SJSA1 (cell line): ENCODE results near the gene PURB. TPM values are rescaled to one million over a fixed set of nuclear protein-coding genes. Genes with fewer than 3 reads are reported as not detected.
"Not testable (repeated sequence)": the region's sequence is repeated elsewhere in the genome, so short reads cannot be mapped to it uniquely, and the experiment has no call there.

Experiments used
- DNase-seq, 2 experiments: peaks; one replicate each; pipeline ENCODE4 v3.0.0-alpha.2; 2015 to 2020; ENCODE audit warnings: low spot score in 2 of 2, low read depth in 1 of 2
- H3K27ac ChIP-seq: fragments of 250-450 bp; sonication (Bioruptor Pico); 2 replicates; pipeline ENCODE4 v1.5.1; 2020; ENCODE audit warnings: mild to moderate bottlenecking, moderate library complexity
- H3K27me3 ChIP-seq: fragments of 250-450 bp; sonication (Bioruptor Pico); replicated peaks from 2 replicates; pipeline ENCODE4 v1.5.1; 2020; ENCODE audit warnings: mild to moderate bottlenecking, moderate library complexity
- H3K36me3 ChIP-seq: fragments of 250-450 bp; sonication (Bioruptor Pico); 2 replicates; pipeline ENCODE4 v1.5.1; 2020; ENCODE audit warnings: mild to moderate bottlenecking
- H3K4me1 ChIP-seq: fragments of 250-450 bp; sonication (Bioruptor Pico); replicated peaks from 2 replicates; pipeline ENCODE4 v1.6.1; 2021; ENCODE audit warnings: mild to moderate bottlenecking
- H3K4me3 ChIP-seq: fragments of 250-450 bp; sonication (Bioruptor Pico); 2 replicates; pipeline ENCODE4 v1.5.1; 2020; ENCODE audit warnings: mild to moderate bottlenecking
- H3K9me3 ChIP-seq: fragments of 250-450 bp; sonication (Bioruptor Pico); replicated peaks from 2 replicates; pipeline ENCODE4 v1.5.1; 2020; ENCODE audit warnings: mild to moderate bottlenecking
- total RNA-seq: library from RNA; depleted of rRNA; stranded (reverse); fragments of >200 nt; shearing (Covaris generic); gene quantifications from 2 replicates; pipeline ENCODE4 v1.2.3, GENCODE V29; 2014; rRNA removed

PURB gene
- total RNA-seq: 10.4 and 23.0 TPM in 2 replicates

GRCh38 chr7:44885394-44886317 is at the start of gene PURB:
Gene PURB (minus strand): TSS chr7:44885530. CDS start chr7:44885348, 182 bp downstream.
- peak within 1 kb of the TSS; percentile 97 for H3K4me3 ChIP-seq
- peak; percentile 97 for DNase-seq
- H3K4me1 ChIP-seq: peaks cover 42% of the 10 kb centered on the region
- H3K27ac ChIP-seq: peak within 1 kb of the TSS; percentile 95
- H3K36me3 ChIP-seq: peaks cover 49% of the 10 kb centered on the region
- H3K27me3 ChIP-seq: no peaks in the 10 kb centered on the region
- H3K9me3 ChIP-seq: peaks cover 5% of the 10 kb centered on the region; the same call in 1 of the 2 replicates

GRCh38 chr7:44935016-44935415 is 49.7 kb upstream of the PURB start:
- Histone ChIP-seq H3K27me3 (peaks cover 6% of the 10 kb centered on the region; the same call in 1 of the 2 replicates), H3K36me3 (no peaks in the 10 kb centered on the region), H3K27ac (no peak overlapping the region), H3K9me3 (no peaks in the 10 kb centered on the region), H3K4me3 (no peak overlapping the region), H3K4me1 (no peaks in the 10 kb centered on the region)
- DNase-seq: no peak

GRCh38 chr7:44934510-44934909 is 49.2 kb upstream of the PURB start:
- H3K27ac ChIP-seq, H3K4me3 ChIP-seq, H3K36me3 ChIP-seq, DNase-seq, H3K4me1 ChIP-seq, H3K9me3 ChIP-seq, H3K27me3 ChIP-seq: not testable (repeated sequence)

GRCh38 chr7:44930921-44931320 is 45.6 kb upstream of the PURB start:
- Histone ChIP-seq H3K4me3 (no peak overlapping the region), H3K4me1 (no peaks in the 10 kb centered on the region), H3K36me3 (no peaks in the 10 kb centered on the region), H3K9me3 (no peaks in the 10 kb centered on the region), H3K27me3 (0 out of 2 replicates have a peak, but pooled peaks cover 2% of the 10 kb centered on the region), H3K27ac (no peak overlapping the region)
- DNase-seq: no peak

- Histone ChIP-seq H3K9me3 (no peaks in the 10 kb centered on the region), H3K36me3 (no peaks in the 10 kb centered on the region), H3K4me3 (no peak overlapping the region), H3K4me1 (no peaks in the 10 kb centered on the region), H3K27me3 (0 out of 2 replicates have a peak, but pooled peaks cover 2% of the 10 kb centered on the region), H3K27ac (no peak overlapping the region)
- no peak for DNase-seq
These were observed 37.0 kb upstream of the PURB start for GRCh38 chr7:44922351-44922694.

GRCh38 chr7:44921607-44922350 is 36.4 kb upstream of the PURB start:
- Histone ChIP-seq H3K27me3 (0 out of 2 replicates have a peak, but pooled peaks cover 2% of the 10 kb centered on the region), H3K4me3 (no peak overlapping the region), H3K36me3 (no peaks in the 10 kb centered on the region), H3K4me1 (no peaks in the 10 kb centered on the region), H3K27ac (no peak overlapping the region), H3K9me3 (no peaks in the 10 kb centered on the region)
- peak; percentile 37 to 87 for DNase-seq

- no peak for DNase-seq
- Histone ChIP-seq H3K36me3 (no peaks in the 10 kb centered on the region), H3K27me3 (no peaks in the 10 kb centered on the region), H3K9me3 (no peaks in the 10 kb centered on the region), H3K27ac (no peak overlapping the region), H3K4me1 (no peaks in the 10 kb centered on the region), H3K4me3 (no peak overlapping the region)
These were observed 34.8 kb upstream of the PURB start for GRCh38 chr7:44920119-44920518.

GRCh38 chr7:44918029-44918428 is 32.7 kb upstream of the PURB start:
- H3K36me3 ChIP-seq: no peaks in the 10 kb centered on the region
- H3K27me3 ChIP-seq: no peaks in the 10 kb centered on the region
- no peaks in the 10 kb centered on the region for H3K4me1 ChIP-seq
- DNase-seq: no peak
- no peaks in the 10 kb centered on the region for H3K9me3 ChIP-seq
- no peak overlapping the region for H3K4me3 ChIP-seq
- H3K27ac ChIP-seq: no peak overlapping the region

- no peak for DNase-seq
- Histone ChIP-seq H3K4me1 (no peaks in the 10 kb centered on the region), H3K36me3 (no peaks in the 10 kb centered on the region), H3K4me3 (no peak overlapping the region), H3K9me3 (no peaks in the 10 kb centered on the region), H3K27ac (no peak overlapping the region), H3K27me3 (no peaks in the 10 kb centered on the region)
These were observed 32.1 kb upstream of the PURB start for GRCh38 chr7:44917465-44917864.

GRCh38 chr7:44914992-44915607 is 29.8 kb upstream of the PURB start:
- DNase-seq: no peak
- no peaks in the 10 kb centered on the region for H3K4me1 ChIP-seq
- no peaks in the 10 kb centered on the region for H3K9me3 ChIP-seq
- no peaks in the 10 kb centered on the region for H3K27me3 ChIP-seq
- no peak overlapping the region for H3K27ac ChIP-seq
- no peaks in the 10 kb centered on the region for H3K36me3 ChIP-seq
- no peak overlapping the region for H3K4me3 ChIP-seq

GRCh38 chr7:44912775-44913347 is 27.5 kb upstream of the PURB start:
- no peaks in the 10 kb centered on the region for H3K9me3 ChIP-seq
- no peaks in the 10 kb centered on the region for H3K27me3 ChIP-seq
- H3K27ac ChIP-seq: no peak overlapping the region
- H3K4me3 ChIP-seq: no peak overlapping the region
- H3K4me1 ChIP-seq: no peaks in the 10 kb centered on the region
- DNase-seq: no peak
- no peaks in the 10 kb centered on the region for H3K36me3 ChIP-seq

GRCh38 chr7:44911911-44912310 is 26.6 kb upstream of the PURB start:
- no peak overlapping the region for H3K4me3 ChIP-seq
- DNase-seq: no peak
- no peaks in the 10 kb centered on the region for H3K4me1 ChIP-seq
- no peaks in the 10 kb centered on the region for H3K9me3 ChIP-seq
- no peaks in the 10 kb centered on the region for H3K27me3 ChIP-seq
- H3K27ac ChIP-seq: no peak overlapping the region
- H3K36me3 ChIP-seq: no peaks in the 10 kb centered on the region

- Histone ChIP-seq H3K4me3 (no peak overlapping the region), H3K4me1 (no peaks in the 10 kb centered on the region), H3K36me3 (no peaks in the 10 kb centered on the region), H3K27ac (no peak overlapping the region), H3K9me3 (no peaks in the 10 kb centered on the region), H3K27me3 (no peaks in the 10 kb centered on the region)
- DNase-seq: no peak
These were observed 24.5 kb upstream of the PURB start for GRCh38 chr7:44909596-44910389.
